Skin epidermis (tissue), 12 donors: ENCODE results near the gene CALM1.
A peak's percentile ranks its signal among the peaks of the same experiment; 100 is the strongest.

ENCODE experiments used
- H3K27ac ChIP-seq, 21 experiments: fragments of 200-600 bp; sonication (generic) in 11 of 21; one replicate each; pipeline ENCODE4 v1.5.0; 2020; ENCODE audit warnings: mild to moderate bottlenecking in 3 of 21, inconsistent platforms in 2 of 21, moderate library complexity in 2 of 21
- H3K4me3 ChIP-seq, 7 experiments: fragments of 200-600 bp; sonication (generic) in 2 of 7; one replicate each; pipeline ENCODE4 v1.5.0; 2020; ENCODE audit warnings: inconsistent platforms in 2 of 7, mild to moderate bottlenecking in 2 of 7, moderate library complexity in 1 of 7

Gene CALM1

GRCh38 chr14:90396341-90397339 lies at the start of gene CALM1:
TSS of gene CALM1 (plus strand) at chr14:90397029. CDS start at chr14:90397231, 202 bp downstream.
- Histone ChIP-seq H3K4me3 (peak within 1 kb of the TSS; percentile 70 to 99 (median 96)), H3K27ac (peak within 1 kb of the TSS; percentile 78 to 94 (median 90))

- Histone ChIP-seq H3K4me3 (no peak overlapping the region), H3K27ac (no peak overlapping the region)
Measured at GRCh38 chr14:90348270-90348669, 48.6 kb upstream of the CALM1 start.

- Histone ChIP-seq H3K4me3 (no peak overlapping the region), H3K27ac (no peak overlapping the region)
Measured at GRCh38 chr14:90349739-90350138, 47.1 kb upstream of the CALM1 start.

DNA sequence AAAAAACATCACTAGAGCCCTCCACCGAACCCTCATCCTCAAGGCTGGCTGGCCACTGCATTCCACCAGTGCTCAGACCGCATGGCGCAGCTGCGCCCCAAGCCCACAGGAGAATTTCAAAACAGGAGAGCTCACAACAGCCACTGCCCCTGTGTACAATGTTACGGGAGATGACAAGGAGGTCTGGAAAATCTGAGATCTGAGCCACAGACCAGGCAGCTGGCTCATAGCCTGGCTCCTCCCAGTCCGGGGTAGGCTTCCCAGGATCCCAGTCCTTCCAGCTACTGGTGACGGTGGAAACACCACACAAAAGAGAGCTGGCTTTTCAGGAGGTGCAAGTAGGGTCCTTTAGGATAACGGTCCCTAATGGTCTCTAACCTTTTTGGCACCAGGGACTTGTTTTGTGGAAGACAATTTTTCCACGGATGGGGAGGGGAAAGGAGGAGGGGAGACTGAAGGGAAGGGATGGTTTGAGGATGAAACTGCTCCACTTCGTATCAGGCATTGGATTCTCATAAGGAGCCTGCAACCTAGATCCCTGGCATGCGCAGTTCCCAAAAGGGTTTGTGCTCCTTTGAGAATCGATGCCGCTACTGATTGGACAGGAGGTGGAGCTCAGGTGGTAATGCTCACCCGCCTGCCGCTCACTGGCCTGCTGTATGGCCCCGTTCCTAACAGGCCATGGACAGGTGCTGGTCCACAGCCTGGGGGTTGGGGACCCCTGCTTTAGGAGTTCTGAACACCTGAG lies 42.1 kb upstream of the CALM1 start:
- Histone ChIP-seq H3K27ac (no peak overlapping the region), H3K4me3 (no peak overlapping the region)

DNA sequence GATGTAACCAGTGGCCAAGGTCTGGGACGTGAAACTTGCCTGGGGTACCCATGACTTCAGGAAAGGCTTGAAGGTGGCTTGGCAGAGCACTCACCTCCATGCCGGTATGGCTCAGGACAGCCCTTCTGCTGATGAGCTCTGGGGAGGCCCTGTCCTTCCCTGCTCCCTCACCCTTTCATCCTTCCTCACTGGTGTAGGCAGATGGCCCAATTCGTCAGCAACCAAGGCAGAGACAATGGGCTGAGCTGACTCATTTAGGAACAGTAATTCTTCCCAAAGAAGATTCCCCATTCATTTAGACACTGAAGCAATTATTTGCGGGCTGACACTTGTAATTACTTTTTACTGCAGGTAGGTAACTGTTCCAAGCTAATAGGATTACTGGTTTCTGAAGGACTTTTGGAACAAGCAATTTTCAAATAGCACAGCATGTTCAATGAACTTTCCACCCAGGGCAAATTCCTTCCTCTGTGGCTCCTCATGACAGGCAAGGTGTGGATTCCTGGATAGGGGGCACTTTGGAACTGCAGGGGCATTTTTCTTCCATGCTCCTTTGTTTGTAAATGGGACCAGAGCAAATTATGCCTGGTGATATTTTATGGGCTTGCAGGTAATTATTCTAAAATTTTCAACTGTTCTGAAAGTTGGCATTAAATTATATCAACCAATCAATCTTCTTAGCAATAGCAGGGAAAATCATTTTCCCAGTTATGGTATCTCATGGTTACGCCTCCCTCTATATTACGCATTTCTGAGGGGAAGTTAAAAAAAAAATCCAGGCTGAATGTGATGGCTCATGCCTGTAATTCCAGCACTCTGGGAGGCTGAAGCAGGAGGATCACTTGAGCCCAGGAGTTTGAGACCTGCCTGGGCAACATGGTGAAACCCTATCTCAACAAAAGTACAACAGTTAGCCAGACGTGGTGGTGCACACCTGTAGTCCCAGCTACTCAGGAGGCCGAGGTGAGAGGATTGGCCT lies 41.0 kb upstream of the CALM1 start:
- no peak overlapping the region for H3K4me3 ChIP-seq
- H3K27ac ChIP-seq = no peak overlapping the region

GRCh38 chr14:90356925-90357324 lies 39.9 kb upstream of the CALM1 start:
- Histone ChIP-seq H3K27ac (no peak overlapping the region), H3K4me3 (no peak overlapping the region)

GRCh38 chr14:90358359-90358758 lies 38.5 kb upstream of the CALM1 start:
- Histone ChIP-seq H3K27ac (no peak overlapping the region), H3K4me3 (no peak overlapping the region)

DNA sequence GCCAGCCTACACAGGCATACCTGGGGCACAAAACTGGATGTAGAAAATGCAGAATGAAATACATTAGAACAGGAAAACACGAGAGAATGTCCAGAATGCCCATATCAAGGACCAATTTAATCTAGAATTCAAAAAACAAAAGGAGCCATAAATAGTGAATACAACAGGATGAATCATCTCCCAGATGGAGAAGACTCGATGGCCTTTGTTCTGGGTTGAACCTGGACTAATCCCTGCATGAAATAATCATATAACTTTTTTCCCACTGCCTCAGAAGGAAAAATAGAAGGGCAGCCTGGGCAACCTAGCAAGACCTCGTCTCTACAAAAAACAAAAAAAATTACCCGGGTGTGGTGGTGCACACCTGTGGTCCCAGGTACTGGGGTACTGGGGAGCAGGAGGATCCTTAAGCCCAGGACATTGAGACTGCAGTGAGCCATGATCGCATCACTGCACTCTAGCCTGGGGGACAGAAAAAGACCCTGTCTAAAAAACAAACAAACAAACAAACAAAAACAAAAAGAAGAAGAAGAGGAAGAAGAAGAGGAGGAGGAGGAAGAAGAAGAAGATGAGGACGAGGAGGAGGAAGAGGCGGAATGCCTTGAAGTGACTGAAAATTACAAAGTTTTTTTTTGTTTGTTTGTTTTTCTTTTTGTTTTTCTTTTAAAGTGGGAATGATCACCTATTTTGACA lies 34.8 kb upstream of the CALM1 start:
- no peak overlapping the region for H3K27ac ChIP-seq
- H3K4me3 ChIP-seq = no peak overlapping the region

DNA sequence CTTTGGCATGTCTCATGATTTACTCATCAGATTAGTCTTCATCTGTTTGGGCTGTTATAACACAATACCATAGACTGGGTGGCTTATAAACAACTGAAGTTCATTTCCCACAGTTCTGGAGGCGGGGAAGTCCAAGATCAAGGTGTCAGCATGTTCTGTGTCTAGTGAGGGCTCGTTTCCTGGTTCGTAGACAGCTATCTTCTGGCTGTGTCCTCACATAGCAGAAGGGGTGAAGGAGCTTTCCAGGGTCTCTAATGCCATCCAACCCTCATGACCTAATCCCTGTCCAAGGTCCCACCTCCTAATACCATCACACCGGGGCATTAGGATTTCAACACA lies 34.3 kb upstream of the CALM1 start:
- H3K4me3 ChIP-seq = no peak overlapping the region
- H3K27ac ChIP-seq = no peak overlapping the region

DNA sequence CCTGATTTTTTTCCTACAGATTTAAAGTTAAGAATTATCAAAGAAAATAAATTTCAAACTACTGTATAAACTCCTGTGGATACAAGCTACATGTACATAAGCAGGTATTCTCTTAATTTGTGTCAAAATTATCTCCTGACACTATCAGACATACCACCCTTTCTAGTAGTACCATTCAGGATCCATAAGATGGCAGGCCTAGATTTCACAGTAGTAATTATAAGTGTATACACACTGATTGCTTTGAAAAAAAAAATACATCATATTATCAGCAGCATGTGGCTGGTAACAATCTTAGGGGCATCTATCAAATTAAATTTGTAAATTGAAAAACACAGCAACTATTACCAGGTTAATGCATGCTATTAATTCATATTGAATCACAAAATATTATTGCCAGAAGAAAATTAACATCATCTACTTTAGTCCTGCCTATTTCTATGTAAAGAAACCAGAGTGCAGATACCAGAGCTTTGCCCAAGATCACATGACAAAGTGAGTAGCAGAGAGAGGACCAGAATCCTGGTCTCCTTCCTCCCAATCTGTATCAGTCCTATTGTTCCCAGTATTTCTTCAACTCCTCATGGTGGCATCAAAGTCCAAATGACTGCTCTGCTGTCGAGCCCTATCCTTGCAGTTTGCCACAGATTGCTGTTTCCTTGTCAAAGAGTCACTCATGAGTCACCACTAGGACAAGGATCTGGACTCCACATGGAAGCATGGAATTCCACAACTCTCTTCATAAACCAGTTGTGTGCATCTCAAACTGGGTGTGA lies 27.7 kb upstream of the CALM1 start:
- Histone ChIP-seq H3K4me3 (no peak overlapping the region), H3K27ac (no peak overlapping the region)

DNA sequence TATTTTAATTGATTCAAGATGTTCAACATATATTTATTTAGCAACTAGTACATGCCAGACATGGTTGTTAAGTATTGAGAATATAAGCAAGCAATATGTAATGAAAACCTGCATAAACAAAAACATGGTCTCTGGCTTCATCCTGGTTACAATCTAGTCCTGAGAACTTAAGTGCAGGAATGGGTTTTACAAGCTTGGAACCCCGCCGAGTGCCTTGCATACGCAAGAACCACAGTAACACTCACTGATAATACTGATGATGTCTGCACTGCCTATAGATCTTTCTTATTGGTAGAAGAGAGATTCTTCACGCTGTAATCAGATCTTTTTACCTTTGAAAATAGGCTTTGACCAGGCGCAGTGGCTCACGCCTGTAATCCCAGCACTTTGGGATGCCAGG lies 22.9 kb upstream of the CALM1 start:
- Histone ChIP-seq H3K27ac (no peak overlapping the region), H3K4me3 (no peak overlapping the region)

DNA sequence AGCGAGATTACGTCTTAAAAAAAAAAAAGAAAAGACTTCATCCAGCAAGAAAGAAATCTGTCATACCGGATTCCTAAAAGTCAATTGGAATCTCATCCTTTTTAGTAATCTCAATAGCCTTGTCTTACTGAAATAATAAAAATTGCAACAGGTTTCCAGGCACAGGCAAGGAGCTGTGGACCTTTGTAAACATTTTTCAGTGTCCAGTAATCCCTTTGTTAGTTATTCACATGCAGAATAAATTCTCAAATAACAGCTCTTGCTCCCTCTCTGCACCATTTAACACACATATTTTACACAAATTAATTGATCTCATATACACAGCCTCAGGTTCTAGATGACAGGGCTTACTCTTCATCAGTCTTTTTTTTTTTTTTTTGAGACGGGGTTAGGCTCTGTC lies 22.0 kb upstream of the CALM1 start:
- no peak overlapping the region for H3K27ac ChIP-seq
- H3K4me3 ChIP-seq = no peak overlapping the region

DNA sequence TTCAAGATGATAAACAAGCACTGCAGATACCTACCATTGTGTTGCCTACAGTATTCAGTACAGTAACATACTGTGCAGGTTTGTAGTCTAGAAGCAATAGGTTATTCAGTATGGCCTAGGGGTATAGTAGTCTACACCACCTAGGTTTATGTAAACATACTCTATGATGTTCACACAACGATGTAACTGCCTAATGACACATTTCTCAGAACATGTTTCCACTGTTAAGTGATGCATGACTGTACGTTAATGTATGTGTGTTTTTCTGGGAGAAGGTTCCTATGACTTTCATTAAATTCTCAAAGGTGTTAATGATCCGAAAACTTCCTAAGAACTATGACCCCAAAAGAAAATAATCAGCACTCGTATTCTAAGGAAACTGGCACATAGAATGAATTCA lies 20.9 kb upstream of the CALM1 start:
- H3K4me3 ChIP-seq = no peak overlapping the region
- no peak overlapping the region for H3K27ac ChIP-seq

DNA sequence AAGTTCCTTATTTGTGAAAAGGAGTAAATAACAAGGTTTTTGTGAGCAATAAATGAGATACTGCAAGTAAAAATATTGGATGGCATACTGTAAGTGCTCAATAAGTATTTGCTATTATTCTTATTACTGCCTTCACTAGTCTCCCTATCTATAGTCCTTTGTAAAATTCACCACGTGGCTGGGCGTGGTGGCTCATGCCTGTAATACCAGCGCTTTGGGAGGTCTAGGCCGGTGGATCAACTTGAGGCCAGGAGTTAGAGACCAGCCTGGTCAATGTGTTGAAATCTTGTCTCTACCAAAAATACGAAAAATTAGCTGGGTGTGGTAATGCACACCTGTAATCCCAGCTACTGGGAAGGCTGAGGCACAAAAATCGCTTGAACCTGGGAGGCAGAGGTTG lies 18.6 kb upstream of the CALM1 start:
- H3K27ac ChIP-seq = no peak overlapping the region
- H3K4me3 ChIP-seq = no peak overlapping the region

- H3K27ac ChIP-seq = no peak overlapping the region
Measured at GRCh38 chr14:90379106-90379505, 17.7 kb upstream of the CALM1 start.

DNA sequence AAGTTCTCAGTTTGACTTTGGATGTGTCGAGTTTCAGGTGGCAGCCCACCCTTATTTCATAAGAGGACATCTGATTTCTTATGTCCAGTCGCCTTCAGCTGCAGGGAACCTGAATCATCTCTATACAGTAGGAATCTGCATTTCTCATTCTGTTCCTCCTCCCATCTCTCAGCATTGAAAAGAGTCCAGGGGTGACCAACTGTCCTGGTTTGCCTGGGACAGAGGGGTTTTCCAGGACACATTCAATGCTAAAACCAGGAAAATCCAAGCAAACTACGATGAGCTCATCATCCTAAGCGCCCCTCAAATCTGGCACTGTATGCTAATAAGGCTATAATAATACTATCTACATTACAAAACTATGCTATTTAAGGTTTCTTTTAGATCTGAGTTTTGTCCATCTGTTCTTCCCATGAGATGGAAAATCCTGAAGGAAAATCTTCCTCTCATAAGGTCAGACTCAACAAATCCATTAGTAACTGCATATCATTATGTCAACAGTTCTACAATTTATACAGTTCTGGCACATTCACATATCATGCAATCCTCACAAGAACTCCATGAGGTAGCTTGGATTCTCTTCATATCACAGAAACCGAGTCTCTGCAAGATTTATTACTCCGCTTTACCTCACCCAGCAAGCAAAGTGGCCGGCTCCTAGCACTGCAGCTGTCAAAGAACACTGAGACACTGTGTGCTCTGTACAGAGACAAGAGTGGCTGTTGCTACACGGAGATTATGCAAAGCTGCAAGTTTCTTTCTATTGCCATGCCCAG lies 15.6 kb upstream of the CALM1 start:
- H3K4me3 ChIP-seq = peak overlapping the region in 1 of 7 experiments; percentile 54

More at GRCh38 chr14:90379106-90379505, 17.7 kb upstream of the CALM1 start:
- H3K4me3 ChIP-seq = no peak overlapping the region

GRCh38 chr14:90381999-90382451 lies 14.8 kb upstream of the CALM1 start:
- peak overlapping the region; percentile 52 to 74 (median 56) for H3K4me3 ChIP-seq
- H3K27ac ChIP-seq = peak overlapping the region; percentile 81 to 100 (median 99)

More for the DNA sequence above, 15.6 kb upstream of the CALM1 start:
- H3K27ac ChIP-seq = peak overlapping the region in 10 of 21 experiments; percentile 95 to 100 (median 99)
